GM19035 (cell line): ENCODE data around the gene PCSK6.
"Not testable (repeated sequence)": the region's sequence is repeated elsewhere in the genome, so short reads cannot be mapped to it uniquely, and the experiment has no call there.

ENCODE experiments used
- ATAC-seq: cut with Tn5 transposase; IDR thresholded peaks from one replicate; pipeline ENCODE4 v1.9.1; 2021; ENCODE audit not compliant: unreplicated experiment

PCSK6 gene

GRCh38 chr15:101362359-101362758 is 127.1 kb downstream of the PCSK6 start:
- ATAC-seq, result no peak

GRCh38 chr15:101361418-101361817 is 128.1 kb downstream of the PCSK6 start:
- no peak for ATAC-seq

DNA sequence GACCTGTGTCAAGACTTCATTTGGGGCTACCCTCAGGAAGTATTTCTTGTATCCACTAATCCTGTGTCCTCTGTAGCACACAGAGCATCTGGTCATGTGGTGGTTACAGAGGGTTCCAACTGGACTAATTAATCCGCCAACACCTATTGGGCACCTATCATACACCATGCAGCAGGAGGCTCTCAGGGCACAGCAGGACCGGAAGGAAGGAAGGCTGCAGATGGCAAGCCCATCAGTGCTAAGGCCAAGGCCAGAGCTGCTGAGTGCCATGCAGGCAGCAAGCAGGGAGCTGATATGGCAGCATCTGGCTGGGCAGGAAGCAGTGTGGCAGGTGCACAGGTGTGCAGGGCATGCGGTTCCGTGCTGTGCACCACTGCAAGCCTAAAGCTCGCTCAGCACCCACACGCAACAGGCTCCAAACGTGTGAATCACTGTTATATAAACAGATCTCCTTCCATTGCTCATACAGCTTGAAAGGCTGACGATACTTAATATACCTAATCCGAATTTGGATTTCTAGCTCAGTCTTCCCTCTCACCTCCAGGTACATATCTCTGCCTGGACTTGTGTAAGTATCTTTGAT is 130.1 kb downstream of the PCSK6 start:
- no peak for ATAC-seq

DNA sequence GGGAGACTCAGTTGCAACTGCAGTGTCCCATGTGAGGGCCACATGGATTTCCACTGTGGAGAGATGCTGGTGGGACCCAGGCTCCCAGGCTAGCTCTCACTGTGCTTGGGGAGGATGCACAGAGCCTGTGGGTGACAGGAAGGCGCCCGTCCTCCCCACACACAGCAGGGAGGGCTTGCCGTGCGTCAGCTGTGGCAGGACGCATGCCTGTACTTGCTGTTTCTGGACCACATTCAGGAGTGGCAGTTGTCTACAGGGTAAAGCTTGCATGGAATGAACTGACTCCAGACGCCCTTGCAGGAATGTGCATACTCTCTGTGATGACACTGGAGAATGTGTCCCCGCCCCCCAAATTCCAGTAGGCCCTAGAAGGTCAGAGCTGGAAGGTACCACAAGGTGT is 130.6 kb downstream of the PCSK6 start:
- no peak for ATAC-seq

GRCh38 chr15:101357885-101358284 is 131.6 kb downstream of the PCSK6 start:
- no peak for ATAC-seq

- no peak for ATAC-seq
These were observed 132.2 kb downstream of the PCSK6 start for GRCh38 chr15:101357333-101357732.

GRCh38 chr15:101356512-101357172 is 132.9 kb downstream of the PCSK6 start:
- not testable (repeated sequence) for ATAC-seq

DNA sequence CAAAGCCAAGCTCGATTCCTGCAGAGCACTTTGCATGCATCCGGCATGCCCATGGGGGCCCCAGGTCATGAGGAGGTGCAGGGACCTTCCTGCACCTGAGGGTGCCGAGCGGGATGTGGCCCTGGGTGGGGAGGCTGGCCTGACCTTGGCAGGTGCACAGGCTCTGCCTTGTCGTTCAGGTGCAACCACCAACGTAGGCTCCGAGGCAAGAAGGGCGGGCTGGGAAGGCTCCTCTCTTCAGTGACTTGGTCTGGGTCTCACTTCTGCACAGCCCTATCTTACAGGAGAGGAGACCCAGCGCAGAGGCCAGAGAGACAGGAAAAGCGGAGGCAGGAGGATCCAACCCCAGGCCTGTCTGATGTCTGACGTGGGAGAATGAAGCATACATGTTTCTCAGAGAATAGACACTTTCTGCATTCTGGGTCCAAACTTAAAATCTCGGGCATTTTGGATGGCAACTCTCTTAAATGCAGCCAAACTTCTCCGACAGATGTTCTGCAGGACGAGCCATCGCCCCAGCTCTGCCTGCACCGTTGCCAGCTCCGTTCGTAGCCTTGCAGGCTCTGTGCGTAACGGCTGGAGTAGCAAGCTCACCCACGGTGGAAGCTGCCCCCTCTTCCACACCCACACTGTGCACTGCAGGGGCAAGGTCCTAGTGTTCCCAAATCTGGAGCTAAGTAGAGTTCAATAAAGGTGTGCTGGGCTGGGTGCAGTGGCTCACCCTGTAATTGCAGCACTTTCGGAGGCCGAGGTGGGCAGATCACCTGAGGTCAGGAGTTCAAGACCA is 133.6 kb downstream of the PCSK6 start:
- ATAC-seq, result no peak

DNA sequence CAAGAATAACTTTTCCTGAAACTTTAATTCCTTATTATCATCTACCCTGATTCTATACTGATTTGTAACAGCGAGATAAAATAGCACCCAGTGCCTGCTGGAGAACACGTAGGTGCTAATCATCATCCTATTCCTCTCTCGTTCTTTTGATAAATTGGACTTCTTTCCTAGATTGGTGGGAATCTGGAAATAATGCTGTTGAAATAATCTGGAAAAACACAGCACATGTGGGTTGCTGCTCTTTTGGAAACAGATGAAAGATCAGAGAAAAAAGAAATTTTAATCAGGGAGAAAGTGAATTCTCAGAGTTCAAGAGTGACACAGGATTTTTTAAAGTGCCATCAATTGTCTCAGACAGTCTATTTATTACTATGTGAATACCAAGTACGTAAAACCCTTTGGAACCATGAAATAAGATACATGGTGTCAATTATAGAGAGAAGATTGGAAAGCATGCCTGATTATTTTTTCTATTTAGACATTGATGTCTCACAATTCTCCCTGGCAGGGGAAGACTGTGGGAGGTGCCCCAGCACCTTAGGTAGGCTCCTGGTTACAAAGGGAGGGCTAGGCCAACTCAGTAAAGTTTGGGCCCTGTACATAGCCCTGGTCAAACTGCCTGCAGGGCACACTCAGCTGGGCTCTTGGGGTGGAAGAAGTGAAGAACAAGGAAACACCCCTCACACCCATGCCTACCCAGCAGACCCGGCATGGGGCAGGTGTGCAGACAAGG is 134.4 kb downstream of the PCSK6 start:
- no peak for ATAC-seq

GRCh38 chr15:101353240-101353639 is 136.3 kb downstream of the PCSK6 start:
- no peak for ATAC-seq

GRCh38 chr15:101351736-101352135 is 137.8 kb downstream of the PCSK6 start:
- no peak for ATAC-seq

- ATAC-seq, result no peak
These were observed 140.2 kb downstream of the PCSK6 start for GRCh38 chr15:101349047-101349951.

DNA sequence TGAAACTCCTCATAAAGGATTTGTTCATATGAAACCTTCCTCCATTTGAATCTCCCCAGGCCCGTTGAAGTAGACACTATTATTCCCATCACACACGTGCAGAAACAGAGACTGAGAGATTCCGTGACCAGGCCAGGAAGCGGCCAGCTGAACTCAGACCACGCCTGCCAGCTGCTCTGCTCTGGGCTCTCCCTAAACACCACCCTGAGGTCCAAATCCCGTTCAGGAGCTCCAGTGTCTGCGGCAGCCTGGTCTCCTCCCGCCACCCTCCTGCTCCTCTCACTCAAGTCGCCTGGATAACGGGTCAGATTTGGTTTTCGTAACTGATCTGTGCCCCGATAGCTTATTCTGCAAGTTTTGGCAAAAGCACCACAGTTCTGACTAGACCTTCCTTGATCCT is 140.9 kb downstream of the PCSK6 start:
- no peak for ATAC-seq

DNA sequence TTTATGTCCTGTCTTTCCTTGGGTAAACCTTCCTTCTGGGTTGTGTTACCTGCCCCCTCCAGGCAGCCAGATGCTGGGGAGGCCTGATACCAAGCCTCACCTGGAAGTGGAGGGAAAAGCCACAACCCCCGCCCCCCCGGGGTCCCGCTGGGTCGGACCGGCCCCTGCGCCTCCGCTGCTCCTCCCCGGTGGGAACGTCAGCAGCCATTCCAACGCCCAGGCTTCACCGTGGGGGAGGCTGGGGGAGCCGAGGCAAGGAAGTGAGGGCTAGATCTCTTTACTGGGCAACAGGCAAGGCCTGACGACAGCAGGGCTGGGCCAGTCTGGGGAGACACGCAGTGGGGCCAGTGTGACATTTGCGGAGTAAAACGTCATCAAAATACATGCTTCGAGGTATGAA is 141.5 kb downstream of the PCSK6 start:
- ATAC-seq, result no peak

DNA sequence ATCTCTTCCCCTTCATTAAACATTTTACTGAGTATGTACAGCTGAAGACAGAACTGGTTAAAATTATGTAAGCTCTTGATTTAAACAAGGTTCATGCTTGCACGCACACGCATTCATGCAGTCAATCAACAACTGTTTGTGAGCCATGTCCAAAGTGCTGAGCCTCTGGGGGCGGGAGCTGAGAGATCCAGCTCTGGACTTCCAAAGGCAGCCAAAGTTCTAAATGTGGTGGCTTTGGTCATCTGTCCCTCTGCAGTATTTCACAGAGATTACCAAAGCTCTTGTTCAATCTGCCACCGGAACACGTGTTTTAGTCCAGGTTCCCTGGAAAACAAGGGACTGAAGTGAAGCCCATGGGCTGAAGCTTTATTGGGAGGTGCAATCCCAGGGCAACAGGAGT is 142.1 kb downstream of the PCSK6 start:
- no peak for ATAC-seq

- no peak for ATAC-seq
These were observed 142.6 kb downstream of the PCSK6 start for GRCh38 chr15:101346928-101347327.

DNA sequence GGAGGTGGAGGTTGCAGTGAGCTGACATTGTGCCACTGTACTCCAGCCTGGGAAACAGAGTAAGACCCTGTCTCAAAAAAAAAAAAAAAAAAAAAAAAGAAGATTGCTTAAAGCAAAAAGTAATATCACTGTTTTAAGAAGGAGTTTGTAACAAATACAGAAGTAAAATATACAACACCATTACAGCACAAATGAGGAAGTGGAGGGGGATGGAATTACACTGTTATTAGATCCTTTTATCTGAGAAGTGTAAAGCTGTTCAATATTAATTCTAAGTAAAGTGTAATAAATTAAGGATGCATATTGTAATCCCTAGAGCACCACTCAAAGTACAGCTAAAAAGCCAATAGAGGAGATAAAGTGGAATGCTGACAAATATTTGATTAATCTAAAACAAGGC is 147.5 kb downstream of the PCSK6 start:
- ATAC-seq, result no peak

- ATAC-seq, result no peak
These were observed 150.9 kb downstream of the PCSK6 start for GRCh38 chr15:101338502-101339057.

- ATAC-seq, result no peak
These were observed 151.5 kb downstream of the PCSK6 start for GRCh38 chr15:101337976-101338375.
